ENCODE measurements around the gene DNAL1. TPM values are rescaled to one million over a fixed set of nuclear protein-coding genes. Genes with fewer than 3 reads are reported as not detected.

The DNAL1 gene
- polyA plus RNA-seq, 1 of the 3 experiments (the other 2 are of a cell fraction), result 2.6 TPM

DNA sequence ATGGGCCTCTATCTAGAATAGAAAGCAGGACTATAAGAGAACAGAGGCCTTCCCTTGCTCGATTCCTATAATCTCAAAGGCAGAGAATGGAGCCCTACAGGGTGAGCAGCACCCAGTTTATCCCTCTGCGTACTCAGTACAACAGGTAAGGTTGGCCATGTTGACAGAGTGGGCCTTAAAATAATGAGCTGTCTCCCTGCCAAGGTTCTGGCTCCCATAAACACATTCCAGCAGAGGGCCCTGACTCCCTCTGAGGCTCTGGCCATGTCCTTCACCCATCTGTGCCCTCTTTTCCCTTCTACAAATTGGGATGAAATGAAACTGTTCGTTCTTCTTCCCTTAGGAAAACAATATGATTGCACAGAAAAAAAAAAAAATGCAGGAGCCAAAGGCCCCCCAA lies 86.3 kb downstream of the DNAL1 start:
- Histone ChIP-seq H2AFZ (ENCODE audit: low read depth) (no peak overlapping the region), H3K79me2 (ENCODE audit: insufficient read depth) (no peaks in the 10 kb centered on the region; the same call in none of the 2 replicates), H3F3A (replicated peaks; ENCODE audit: insufficient read depth) (peaks cover 16% of the 10 kb centered on the region), H3K27ac (ENCODE audit: low read depth in 2 of 2, low read length in 1 of 2) (no peak overlapping the region), H3K9ac (no peak overlapping the region), H3K27me3 (ENCODE audit: insufficient read depth) (no peaks in the 10 kb centered on the region), H4K20me1 (ENCODE audit: insufficient read depth) (no peaks in the 10 kb centered on the region), H3K9me2 (no peaks in the 10 kb centered on the region), H3K9me3 (no peaks in the 10 kb centered on the region), H3K4me1 (ENCODE audit: control insufficient read depth in 1 of 2, insufficient read depth in 2 of 2, low read depth in 1 of 2, low read length in 1 of 2) (peaks cover 0 to 5% of the 10 kb centered on the region in 2 experiments; a peak in 1 of 4 replicates), H3K4me2 (no peak overlapping the region), H3K36me3 (replicated peaks in 1 of 2; ENCODE audit: control insufficient read depth in 1 of 2, insufficient read depth in 2 of 2, low read length in 1 of 2) (peaks cover 8 to 13% of the 10 kb centered on the region in 2 experiments), H3K4me3 (ENCODE audit: low read depth in 2 of 2, low read length in 1 of 2) (no peak overlapping the region)
- ChIA-PET CTCF (interaction anchor here (0.7 to 8.1 kb wide), 6 partner anchors 11 to 339 kb away, joined by 3 to 95 read pairs (median 6); a partner anchor contains a TSS), POLR2A (no interaction called here)
- no peak for DNase-seq
- TF ChIP-seq NRF1 (IDR thresholded peaks at IDR 0.05; ENCODE audit: low read depth, low read length) (no peak), SMC3 (IDR thresholded peaks at IDR 0.05; ENCODE audit: low read depth, low read length) (0 out of 2 replicates have a peak, but pooled peaks have one; percentile 5), POLR2AphosphoS5 (IDR thresholded peaks at IDR 0.05; ENCODE audit: low read depth, low read length) (no peak)
- WGBS (ENCODE audit: low lambda C conversion rate), result 92% methylated on average over 3 of the region's 3 CpGs

GRCh38 chr14:73732006-73732405 lies 87.2 kb downstream of the DNAL1 start:
- Histone ChIP-seq H3F3A (replicated peaks; ENCODE audit: insufficient read depth) (peaks cover 16% of the 10 kb centered on the region), H3K4me3 (ENCODE audit: low read depth in 2 of 2, low read length in 1 of 2) (no peak overlapping the region), H3K9me3 (no peaks in the 10 kb centered on the region), H3K27ac (ENCODE audit: low read depth in 2 of 2, low read length in 1 of 2) (no peak overlapping the region), H3K9me2 (no peaks in the 10 kb centered on the region), H3K4me2 (no peak overlapping the region), H3K4me1 (ENCODE audit: control insufficient read depth in 1 of 2, insufficient read depth in 2 of 2, low read depth in 1 of 2, low read length in 1 of 2) (peaks cover 0 to 3% of the 10 kb centered on the region in 2 experiments; a peak in 1 of 4 replicates), H4K20me1 (ENCODE audit: insufficient read depth) (no peaks in the 10 kb centered on the region), H3K27me3 (ENCODE audit: insufficient read depth) (no peaks in the 10 kb centered on the region), H3K36me3 (replicated peaks in 1 of 2; ENCODE audit: control insufficient read depth in 1 of 2, insufficient read depth in 2 of 2, low read length in 1 of 2) (peaks cover 8 to 13% of the 10 kb centered on the region in 2 experiments), H3K79me2 (ENCODE audit: insufficient read depth) (no peaks in the 10 kb centered on the region; the same call in none of the 2 replicates), H2AFZ (ENCODE audit: low read depth) (no peak overlapping the region), H3K9ac (no peak overlapping the region)
- ChIA-PET CTCF (interaction anchor here (0.7 to 8.1 kb wide), 4 partner anchors 10 to 340 kb away, joined by 3 to 95 read pairs (median 8); a partner anchor contains a TSS), POLR2A (no interaction called here)
- 80% methylated on average over 3 of the region's 3 CpGs for WGBS (ENCODE audit: low lambda C conversion rate)
- no peak for TF ChIP-seq GABPA (IDR thresholded peaks at IDR 0.05; ENCODE audit: low read depth)
- no peak for TF ChIP-seq SMC3 (IDR thresholded peaks at IDR 0.05; ENCODE audit: low read depth, low read length)
- TF ChIP-seq FOXM1 (IDR thresholded peaks at IDR 0.05; ENCODE audit: low read depth), result no peak
- no peak for TF ChIP-seq RXRA (IDR thresholded peaks at IDR 0.05; ENCODE audit: borderline replicate concordance, low read depth)
- no peak for TF ChIP-seq FOXJ3 (CRISPR knock-in tag; IDR thresholded peaks at IDR 0.05)
- no peak for TF ChIP-seq IRF3 (IDR thresholded peaks at IDR 0.05; ENCODE audit: low read depth, low read length)
- no peak for TF ChIP-seq NFIC (IDR thresholded peaks at IDR 0.05; ENCODE audit: borderline replicate concordance)
- TF ChIP-seq PBX3 (IDR thresholded peaks at IDR 0.05), result no peak
- TF ChIP-seq RFX5 (IDR thresholded peaks at IDR 0.05; ENCODE audit: low read length), result no peak
- TF ChIP-seq USF2 (IDR thresholded peaks at IDR 0.05; ENCODE audit: borderline replicate concordance, low read depth, low read length), result no peak
- DNase-seq, result no peak
